Measurements from ENCODE around the gene PRKAG2.
A peak's percentile ranks its signal among the peaks of the same experiment; 100 is the strongest.

PRKAG2 gene

GRCh38 chr7:151865070-151865670 is 11.7 kb downstream of the PRKAG2 start:
- Histone ChIP-seq H3K79me2 (ENCODE audit: control insufficient read depth, insufficient read depth, low read length, poor library complexity) (no peaks in the 10 kb centered on the region), H3K9ac (ENCODE audit: low read length) (no peak overlapping the region), H3K4me3 (ENCODE audit: low read depth, low read length) (no peak overlapping the region), H3K4me1 (ENCODE audit: control insufficient read depth in 1 of 2, insufficient read depth in 2 of 2, low read length in 2 of 2) (no peaks in the 10 kb centered on the region), H3K4me2 (ENCODE audit: low read length) (no peak overlapping the region), H2BK120ac (ENCODE audit: insufficient read depth, low read length, poor library complexity) (no peak overlapping the region), H2AFZ (ENCODE audit: insufficient read depth, low read length, poor library complexity) (no peak overlapping the region), H4K8ac (ENCODE audit: low read depth, low read length) (no peak overlapping the region), H3K9me3 (ENCODE audit: insufficient read depth, low read depth, low read length) (peaks cover 1% of the 10 kb centered on the region), H4K91ac (ENCODE audit: low read depth, low read length) (no peak overlapping the region), H3K4ac (ENCODE audit: low read depth, low read length) (no peak overlapping the region), H3K27ac (ENCODE audit: low read depth, low read length) (no peak overlapping the region), H2BK12ac (ENCODE audit: low read length) (no peak overlapping the region), H3K14ac (ENCODE audit: low read length) (no peak overlapping the region), H3K36me3 (ENCODE audit: control insufficient read depth in 1 of 2, insufficient read depth in 2 of 2, low read length in 2 of 2) (no peaks in the 10 kb centered on the region), H3K79me1 (ENCODE audit: low read length) (no peaks in the 10 kb centered on the region), H3K18ac (ENCODE audit: low read length) (no peak overlapping the region), H2BK5ac (ENCODE audit: low read depth, low read length, poor library complexity) (no peak overlapping the region), H2AK5ac (ENCODE audit: low read length) (no peak overlapping the region), H3K27me3 (ENCODE audit: insufficient read depth, low read length) (no peaks in the 10 kb centered on the region), H4K12ac (ENCODE audit: low read depth, low read length) (no peak overlapping the region), H3K23ac (ENCODE audit: low read length) (no peak overlapping the region)
- no peak for DNase-seq
- WGBS (ENCODE audit: extremely low coverage, insufficient coverage, insufficient read length): no CpG with 5 or more reads among the region's 16 CpGs

- H3K4ac ChIP-seq (ENCODE audit: low read depth, low read length): no peak overlapping the region
- no peak overlapping the region for H2BK5ac ChIP-seq (ENCODE audit: low read depth, low read length, poor library complexity)
- no peak overlapping the region for H4K12ac ChIP-seq (ENCODE audit: low read depth, low read length)
- no peak for DNase-seq
- no peak overlapping the region for H2BK120ac ChIP-seq (ENCODE audit: insufficient read depth, low read length, poor library complexity)
- H3K4me1 ChIP-seq (ENCODE audit: control insufficient read depth in 1 of 2, insufficient read depth in 2 of 2, low read length in 2 of 2): no peaks in the 10 kb centered on the region
- H3K79me2 ChIP-seq (ENCODE audit: control insufficient read depth, insufficient read depth, low read length, poor library complexity): no peaks in the 10 kb centered on the region
- peaks cover 1% of the 10 kb centered on the region for H3K9me3 ChIP-seq (ENCODE audit: insufficient read depth, low read depth, low read length)
- no peak overlapping the region for H3K4me2 ChIP-seq (ENCODE audit: low read length)
- WGBS (ENCODE audit: extremely low coverage, insufficient coverage, insufficient read length): no CpG with 5 or more reads among the region's 6 CpGs
- no peak overlapping the region for H2AK5ac ChIP-seq (ENCODE audit: low read length)
- H3K14ac ChIP-seq (ENCODE audit: low read length): no peak overlapping the region
- H3K23ac ChIP-seq (ENCODE audit: low read length): no peak overlapping the region
- H3K4me3 ChIP-seq (ENCODE audit: low read depth, low read length): no peak overlapping the region
- H3K79me1 ChIP-seq (ENCODE audit: low read length): no peaks in the 10 kb centered on the region
- H3K9ac ChIP-seq (ENCODE audit: low read length): no peak overlapping the region
- no peak overlapping the region for H3K18ac ChIP-seq (ENCODE audit: low read length)
- no peak overlapping the region for H2AFZ ChIP-seq (ENCODE audit: insufficient read depth, low read length, poor library complexity)
- no peak overlapping the region for H3K27ac ChIP-seq (ENCODE audit: low read depth, low read length)
- H2BK12ac ChIP-seq (ENCODE audit: low read length): no peak overlapping the region
- H4K91ac ChIP-seq (ENCODE audit: low read depth, low read length): no peak overlapping the region
- no peaks in the 10 kb centered on the region for H3K36me3 ChIP-seq (ENCODE audit: control insufficient read depth in 1 of 2, insufficient read depth in 2 of 2, low read length in 2 of 2)
- H3K27me3 ChIP-seq (ENCODE audit: insufficient read depth, low read length): no peaks in the 10 kb centered on the region
- H4K8ac ChIP-seq (ENCODE audit: low read depth, low read length): no peak overlapping the region
Measured at GRCh38 chr7:151864561-151864960, 12.4 kb downstream of the PRKAG2 start.

GRCh38 chr7:151864081-151864480 is 12.8 kb downstream of the PRKAG2 start:
- Histone ChIP-seq H4K12ac (ENCODE audit: low read depth, low read length) (no peak overlapping the region), H2AFZ (ENCODE audit: insufficient read depth, low read length, poor library complexity) (no peak overlapping the region), H2BK12ac (ENCODE audit: low read length) (no peak overlapping the region), H3K23ac (ENCODE audit: low read length) (no peak overlapping the region), H3K36me3 (ENCODE audit: control insufficient read depth in 1 of 2, insufficient read depth in 2 of 2, low read length in 2 of 2) (no peaks in the 10 kb centered on the region), H3K27ac (ENCODE audit: low read depth, low read length) (no peak overlapping the region), H3K18ac (ENCODE audit: low read length) (no peak overlapping the region), H3K79me2 (ENCODE audit: control insufficient read depth, insufficient read depth, low read length, poor library complexity) (no peaks in the 10 kb centered on the region), H3K27me3 (ENCODE audit: insufficient read depth, low read length) (no peaks in the 10 kb centered on the region), H3K14ac (ENCODE audit: low read length) (no peak overlapping the region), H2AK5ac (ENCODE audit: low read length) (no peak overlapping the region), H3K9me3 (ENCODE audit: insufficient read depth, low read depth, low read length) (peaks cover 1% of the 10 kb centered on the region), H3K4me2 (ENCODE audit: low read length) (no peak overlapping the region), H4K91ac (ENCODE audit: low read depth, low read length) (no peak overlapping the region), H4K8ac (ENCODE audit: low read depth, low read length) (no peak overlapping the region), H3K79me1 (ENCODE audit: low read length) (no peaks in the 10 kb centered on the region), H3K9ac (ENCODE audit: low read length) (no peak overlapping the region), H2BK120ac (ENCODE audit: insufficient read depth, low read length, poor library complexity) (no peak overlapping the region), H2BK5ac (ENCODE audit: low read depth, low read length, poor library complexity) (no peak overlapping the region), H3K4me3 (ENCODE audit: low read depth, low read length) (no peak overlapping the region), H3K4me1 (ENCODE audit: control insufficient read depth in 1 of 2, insufficient read depth in 2 of 2, low read length in 2 of 2) (no peaks in the 10 kb centered on the region), H3K4ac (ENCODE audit: low read depth, low read length) (no peak overlapping the region)
- WGBS (ENCODE audit: extremely low coverage, insufficient coverage, insufficient read length): no CpG with 5 or more reads among the region's 10 CpGs
- DNase-seq: no peak

GRCh38 chr7:151863386-151864079 is 13.4 kb downstream of the PRKAG2 start:
- H2BK120ac ChIP-seq (ENCODE audit: insufficient read depth, low read length, poor library complexity): no peak overlapping the region
- H3K18ac ChIP-seq (ENCODE audit: low read length): no peak overlapping the region
- H3K27ac ChIP-seq (ENCODE audit: low read depth, low read length): no peak overlapping the region
- no peaks in the 10 kb centered on the region for H3K79me2 ChIP-seq (ENCODE audit: control insufficient read depth, insufficient read depth, low read length, poor library complexity)
- no peak overlapping the region for H3K9ac ChIP-seq (ENCODE audit: low read length)
- no peak overlapping the region for H2AFZ ChIP-seq (ENCODE audit: insufficient read depth, low read length, poor library complexity)
- no peaks in the 10 kb centered on the region for H3K79me1 ChIP-seq (ENCODE audit: low read length)
- no peaks in the 10 kb centered on the region for H3K27me3 ChIP-seq (ENCODE audit: insufficient read depth, low read length)
- no peak overlapping the region for H3K23ac ChIP-seq (ENCODE audit: low read length)
- no CpG with 5 or more reads among the region's 11 CpGs for WGBS (ENCODE audit: extremely low coverage, insufficient coverage, insufficient read length)
- no peaks in the 10 kb centered on the region for H3K4me1 ChIP-seq (ENCODE audit: control insufficient read depth in 1 of 2, insufficient read depth in 2 of 2, low read length in 2 of 2)
- no peaks in the 10 kb centered on the region for H3K36me3 ChIP-seq (ENCODE audit: control insufficient read depth in 1 of 2, insufficient read depth in 2 of 2, low read length in 2 of 2)
- H3K14ac ChIP-seq (ENCODE audit: low read length): no peak overlapping the region
- H3K4ac ChIP-seq (ENCODE audit: low read depth, low read length): no peak overlapping the region
- H2BK5ac ChIP-seq (ENCODE audit: low read depth, low read length, poor library complexity): no peak overlapping the region
- no peak overlapping the region for H3K4me3 ChIP-seq (ENCODE audit: low read depth, low read length)
- H4K12ac ChIP-seq (ENCODE audit: low read depth, low read length): no peak overlapping the region
- no peak overlapping the region for H4K8ac ChIP-seq (ENCODE audit: low read depth, low read length)
- peak in 1 of 2 donors; percentile 35 for DNase-seq
- H4K91ac ChIP-seq (ENCODE audit: low read depth, low read length): no peak overlapping the region
- H3K9me3 ChIP-seq (ENCODE audit: insufficient read depth, low read depth, low read length): peaks cover 1% of the 10 kb centered on the region
- H2AK5ac ChIP-seq (ENCODE audit: low read length): no peak overlapping the region
- no peak overlapping the region for H2BK12ac ChIP-seq (ENCODE audit: low read length)
- H3K4me2 ChIP-seq (ENCODE audit: low read length): no peak overlapping the region

Measured in trophoblast cell (in vitro differentiated cells and primary cell).